K562 (cell line): ENCODE results near the gene FOSL1. TPM values are rescaled to one million over a fixed set of nuclear protein-coding genes. Genes with fewer than 3 reads are reported as not detected.

Experiments
- BACH1 ChIP-seq: fragments of 200-800 bp; sonication (Bioruptor generic); IDR thresholded peaks from 2 replicates; pipeline ENCODE4 v1.6.1; 2016; ENCODE audit warnings: missing genetic modification characterization, missing compliant biosample characterization
- C11orf30 ChIP-seq: fragments of 450-650 bp; IDR thresholded peaks from 2 replicates; pipeline ENCODE4 v1.6.1; 2016; ENCODE audit warnings: low read depth, mild to moderate bottlenecking
- CBFA2T2 ChIP-seq: fragments of 450-650 bp; conservative IDR thresholded peaks from 2 replicates; pipeline ENCODE4 v1.6.1; 2017; ENCODE audit warnings: mild to moderate bottlenecking
- CBX8 ChIP-seq: fragments of 200-600 bp; sonication (generic); IDR thresholded peaks from 2 replicates; pipeline ENCODE4 v1.6.1; 2012; ENCODE audit warnings: borderline replicate concordance, mixed run types, low read depth, mild to moderate bottlenecking, moderate library complexity, mixed read lengths, low read length, control low read depth, inconsistent platforms; ENCODE audit not compliant: poor library complexity, severe bottlenecking; ENCODE audit errors: extremely low read depth
- EHMT2 ChIP-seq: fragments of 450-650 bp; IDR thresholded peaks from 2 replicates; pipeline ENCODE4 v1.6.1; 2018; ENCODE audit warnings: antibody characterized with exemption
- IFI16 ChIP-seq: fragments of 250-450 bp; sonication (Bioruptor Pico); IDR thresholded peaks from 2 replicates; pipeline ENCODE4 v2.1.2; 2022; ENCODE audit warnings: mild to moderate bottlenecking, inconsistent platforms
- NFIX ChIP-seq: fragments of 250-450 bp; sonication (Bioruptor Pico); IDR thresholded peaks from 2 replicates; pipeline ENCODE4 v1.4.0; 2020; ENCODE audit warnings: low read depth, mild to moderate bottlenecking, moderate library complexity
- PCBP1 ChIP-seq: fragments of 200-400 bp; formaldehyde crosslinking; IDR thresholded peaks from 2 replicates; pipeline ENCODE4 v1.6.1; 2018; ENCODE audit warnings: mild to moderate bottlenecking, low read depth, low read length; ENCODE audit not compliant: poor library complexity, severe bottlenecking
- POLR2AphosphoS5 ChIP-seq: IDR thresholded peaks from 2 replicates; pipeline ENCODE4 v1.6.1; 2011; ENCODE audit warnings: mild to moderate bottlenecking, low read depth, low read length, moderate library complexity; ENCODE audit not compliant: control insufficient read depth, insufficient read depth
- PYGO2 ChIP-seq: fragments of 450-650 bp; IDR thresholded peaks from 2 replicates; pipeline ENCODE4 v1.6.1; 2016; ENCODE audit warnings: mild to moderate bottlenecking, missing genetic modification characterization, moderate library complexity, missing compliant biosample characterization
- RBM17 ChIP-seq: fragments of 200-400 bp; formaldehyde crosslinking; IDR thresholded peaks from 2 replicates; pipeline ENCODE4 v1.6.1; 2017; ENCODE audit warnings: low read depth, mild to moderate bottlenecking, low read length, borderline replicate concordance
- RERE ChIP-seq: sonication (generic); formaldehyde crosslinking; IDR thresholded peaks from 2 replicates; pipeline ENCODE4 v1.8.0; 2023; ENCODE audit warnings: missing genetic modification reagents, mild to moderate bottlenecking, borderline replicate concordance
- SMARCE1 ChIP-seq: fragments of 450-650 bp; IDR thresholded peaks from 2 replicates; pipeline ENCODE4 v1.7.1; 2016; ENCODE audit warnings: mild to moderate bottlenecking
- SMC3 ChIP-seq: conservative IDR thresholded peaks from 2 replicates; pipeline ENCODE4 v1.6.1; 2011; ENCODE audit warnings: low read depth, low read length, improper control_type of control experiment; ENCODE audit not compliant: insufficient read depth
- TEAD1 ChIP-seq, 2 experiments: fragments of 450-650 bp in 1 of 2; sonication (generic) in 1 of 2; formaldehyde crosslinking; IDR thresholded peaks; 2 replicates each; pipeline versions ENCODE4 v1.4.0 to v1.8.0; 2020 to 2022; ENCODE audit warnings: mild to moderate bottlenecking in 2 of 2, missing genetic modification reagents in 1 of 2
- ZBTB1 ChIP-seq: sonication (generic); formaldehyde crosslinking; IDR thresholded peaks from 2 replicates; pipeline ENCODE4 v1.8.1; 2023; ENCODE audit warnings: missing genetic modification reagents, low read depth, mild to moderate bottlenecking, borderline replicate concordance
- ZBTB8A ChIP-seq: fragments of 450-650 bp; IDR thresholded peaks from 2 replicates; pipeline ENCODE4 v1.6.1; 2018; ENCODE audit warnings: mild to moderate bottlenecking, moderate library complexity; ENCODE audit not compliant: partially characterized antibody
- ZNF143 ChIP-seq: sonication (generic); formaldehyde crosslinking; IDR thresholded peaks from 2 replicates; pipeline ENCODE4 v1.9.0; 2022; ENCODE audit warnings: mild to moderate bottlenecking, missing genetic modification reagents
- ZNF23 ChIP-seq: fragments of 250-450 bp; sonication (Bioruptor Pico); IDR thresholded peaks from 2 replicates; pipeline ENCODE4 v1.4.0; 2020; ENCODE audit warnings: mild to moderate bottlenecking
- ZNF408 ChIP-seq: fragments of 250-450 bp; sonication (Bioruptor Pico); IDR thresholded peaks from 2 replicates; pipeline ENCODE4 v1.4.0; 2020; ENCODE audit warnings: low read depth, mild to moderate bottlenecking, moderate library complexity
- ZNF436 ChIP-seq: fragments of 250-450, 450-650 bp; sonication (Bioruptor Pico); formaldehyde crosslinking; IDR thresholded peaks from 2 replicates; pipeline ENCODE4 v1.7.0; 2020; ENCODE audit warnings: mild to moderate bottlenecking
- polyA plus RNA-seq, 8 experiments: library from polyadenylated mRNA; depleted of rRNA in 4 of 8; stranded (reverse) in 5 of 8; unstranded in 3 of 8; fragments of >200 nt; fragmentation: Nextera tagmentation in 2 of 8; fragmentation: Illumina TruSeq in 1 of 8; extraction: Ambion mirVana in 2 of 8; extraction: Trizol in 1 of 8; gene quantifications; 2 replicates each; pipeline versions ENCODE4 v1.2.1 to v1.2.3, GENCODE V29; 2011 to 2014; ENCODE audit warnings: inconsistent platforms in 1 of 8, missing spikeins in 1 of 8
- total RNA-seq, 7 experiments: library from RNA; depleted of rRNA in 6 of 7; stranded (reverse); fragments of >200 nt in 6 of 7; fragmentation: Illumina TruSeq in 2 of 7; extraction: Trizol in 2 of 7; gene quantifications; 2 replicates each; pipeline versions ENCODE4 v1.2.1 to v1.2.3, GENCODE V29; 2011 to 2021; ENCODE audit warnings: low replicate concordance in 1 of 7
- TF ChIP-seq, protein P1 (sequence below), 2 experiments: fragments of 450-650 bp; IDR thresholded peaks; 2 replicates each; pipeline ENCODE4 v1.6.1; 2016

FOSL1 gene
- total and polyA plus RNA-seq, 9 of the 15 experiments (the other 6 are each of a cell fraction or from before 2014, with no cell fraction given): 3.5 to 39.6 (median 10.0) TPM

DNA sequence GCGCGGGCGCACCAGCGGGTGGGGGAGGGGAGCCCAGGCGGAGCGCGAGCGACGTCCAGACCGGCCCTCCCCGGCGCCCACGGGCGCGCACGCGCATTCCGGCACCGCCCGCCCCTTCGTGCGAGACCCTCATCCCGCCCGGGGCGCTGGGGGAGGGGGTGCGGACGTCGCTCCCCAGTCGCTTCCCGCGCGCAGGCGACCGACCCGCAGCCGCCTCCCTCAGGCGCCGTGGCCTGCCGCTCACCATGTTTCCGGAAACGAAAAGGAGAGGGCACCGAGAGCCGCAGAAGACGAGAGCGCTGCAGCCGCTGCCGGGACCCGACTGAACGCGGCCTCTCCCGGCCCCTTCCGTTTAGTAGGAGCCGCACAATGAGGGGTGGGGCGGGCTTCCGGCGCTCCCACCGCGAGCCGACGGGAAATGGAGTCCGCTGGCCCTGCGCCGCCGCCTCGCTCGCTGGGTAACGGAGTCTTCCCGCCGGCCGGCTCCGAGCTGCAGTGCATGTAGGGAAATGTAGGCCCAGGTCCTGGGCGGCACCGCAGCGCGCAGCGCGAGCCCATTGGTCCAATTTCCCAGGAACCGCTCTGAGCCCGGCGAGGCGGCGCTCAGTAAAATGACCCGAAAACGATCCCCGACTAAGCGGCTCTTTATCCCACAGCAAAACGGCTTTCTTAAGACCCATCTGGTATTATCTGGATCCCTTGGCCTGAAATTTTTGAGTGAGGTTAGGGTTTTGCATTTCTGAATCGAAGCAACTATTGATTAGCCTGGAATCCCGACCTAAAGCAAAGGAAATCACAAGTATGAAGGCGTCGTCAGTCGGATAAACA is 42.1 kb downstream of the FOSL1 start, which contains the start of gene CFL1 (continued):
- TF ChIP-seq RERE (CRISPR knock-in tag): no peak
- TF ChIP-seq IFI16 (CRISPR knock-in tag): no peak
- TF ChIP-seq SMC3: no peak
- TF ChIP-seq, protein P1, sequence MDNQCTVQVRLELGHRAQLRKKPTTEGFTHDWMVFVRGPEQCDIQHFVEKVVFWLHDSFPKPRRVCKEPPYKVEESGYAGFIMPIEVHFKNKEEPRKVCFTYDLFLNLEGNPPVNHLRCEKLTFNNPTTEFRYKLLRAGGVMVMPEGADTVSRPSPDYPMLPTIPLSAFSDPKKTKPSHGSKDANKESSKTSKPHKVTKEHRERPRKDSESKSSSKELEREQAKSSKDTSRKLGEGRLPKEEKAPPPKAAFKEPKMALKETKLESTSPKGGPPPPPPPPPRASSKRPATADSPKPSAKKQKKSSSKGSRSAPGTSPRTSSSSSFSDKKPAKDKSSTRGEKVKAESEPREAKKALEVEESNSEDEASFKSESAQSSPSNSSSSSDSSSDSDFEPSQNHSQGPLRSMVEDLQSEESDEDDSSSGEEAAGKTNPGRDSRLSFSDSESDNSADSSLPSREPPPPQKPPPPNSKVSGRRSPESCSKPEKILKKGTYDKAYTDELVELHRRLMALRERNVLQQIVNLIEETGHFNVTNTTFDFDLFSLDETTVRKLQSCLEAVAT (IDR thresholded peaks at IDR 0.05): no peak; a peak in 1 of 4 replicates
- peak; percentile 32 to 45; a peak in 1 of 4 replicates for TF ChIP-seq TEAD1 (CRISPR knock-in tag; IDR thresholded peaks at IDR 0.05)
- no peak for TF ChIP-seq RBM17
- no peak for TF ChIP-seq ZNF408 (CRISPR knock-in tag)
- peak; percentile 95 for TF ChIP-seq ZNF143
- TF ChIP-seq BACH1 (tag): no peak
- TF ChIP-seq ZNF436 (CRISPR knock-in tag): no peak
- TF ChIP-seq PYGO2 (tag): no peak
- TF ChIP-seq ZBTB1 (CRISPR knock-in tag): 0 out of 2 replicates have a peak, but pooled peaks have one; percentile 38
- no peak for TF ChIP-seq PCBP1
- TF ChIP-seq NFIX: no peak
- no peak for TF ChIP-seq ZBTB8A
- TF ChIP-seq CBFA2T2: no peak
- no peak for TF ChIP-seq SMARCE1
- no peak for TF ChIP-seq ZNF23 (CRISPR knock-in tag)
- peak; percentile 97 for TF ChIP-seq POLR2AphosphoS5
- TF ChIP-seq CBX8: no peak
- TF ChIP-seq C11orf30: no peak
- TF ChIP-seq EHMT2: no peak
